Activated CD8-positive, alpha-beta T cell treated with anti-CD3 and anti-CD28 coated beads, Interleukin-2, amount 10 ng/mL, durations not matched to agents 7 days and 5 days (primary cell): ENCODE measurements around the gene ATP8B4. TPM values are rescaled to one million over a fixed set of nuclear protein-coding genes. Genes with fewer than 3 reads are reported as not detected.

Experiments
- ATAC-seq: fragments of 150-1000 bp; cut with Tn5 transposase; one replicate; pipeline ENCODE4 v1.10.0; 2021; ENCODE audit warnings: moderate library complexity
- CTCF ChIA-PET: fragments of 350-600 bp; sonication (Branson Sonifier 250); formaldehyde crosslinking; loops from one replicate; lab custom pipeline; 2021; ENCODE audit warnings: antibody characterized with exemption; lab: Charles Lee
- POLR2A ChIA-PET: fragments of 350-600 bp; sonication (Branson Sonifier 250); formaldehyde crosslinking; loops from one replicate; lab custom pipeline; 2021; ENCODE audit warnings: antibody characterized with exemption; lab: Charles Lee
- DNase-seq: peaks from one replicate; pipeline ENCODE4 v3.0.0-alpha.2; 2020
- H3K27ac Mint-ChIP-seq: one replicate; pipeline ENCODE4 v1.8.0; 2021; ENCODE audit warnings: mild to moderate bottlenecking, mixed read lengths
- H3K27me3 Mint-ChIP-seq: one replicate; pipeline ENCODE4 v1.8.0; 2021; ENCODE audit warnings: low read depth, mixed read lengths
- H3K36me3 Mint-ChIP-seq: one replicate; pipeline ENCODE4 v1.8.0; 2021; ENCODE audit warnings: low read depth, mixed read lengths
- H3K4me1 Mint-ChIP-seq: one replicate; pipeline ENCODE4 v1.8.0; 2021; ENCODE audit warnings: low read depth, mixed read lengths
- H3K4me3 Mint-ChIP-seq: one replicate; pipeline ENCODE4 v1.8.0; 2021; ENCODE audit warnings: mild to moderate bottlenecking, mixed read lengths
- H3K9me3 Mint-ChIP-seq: one replicate; pipeline ENCODE4 v1.8.0; 2022; ENCODE audit warnings: mixed read lengths; ENCODE audit not compliant: insufficient read depth
- total RNA-seq, 2 experiments: library from RNA; stranded (reverse); gene quantifications; one replicate each; pipeline ENCODE4 v1.2.3, GENCODE V29; 2021

The ATP8B4 gene
- total RNA-seq, 2 experiments from 2014 or later, result 35.9 to 39.2 TPM

DNA sequence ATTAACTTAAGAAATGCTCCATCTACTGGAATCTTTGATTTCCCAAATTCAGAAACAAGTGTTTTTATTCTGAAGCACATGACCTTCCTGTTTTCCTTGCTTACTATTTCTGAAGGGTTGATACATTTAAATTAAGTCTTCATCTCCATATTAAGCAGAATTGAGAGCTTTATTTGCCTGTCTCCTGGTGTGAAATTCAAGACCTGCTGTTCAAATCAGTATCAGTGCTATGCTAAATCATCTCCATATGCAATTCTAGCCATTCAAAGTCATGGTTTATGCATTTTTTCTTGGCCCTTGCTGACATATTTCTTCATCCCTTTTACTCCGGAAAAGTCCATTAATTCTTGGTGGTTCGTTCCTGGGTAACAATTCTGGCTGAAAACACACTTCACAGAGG is 195.4 kb downstream of the ATP8B4 start:
- no peak for DNase-seq
- POLR2A ChIA-PET, result no interaction called here
- CTCF ChIA-PET, result no interaction called here
- peaks cover 3% of the 10 kb centered on the region for H3K27me3 Mint-ChIP-seq
- no peak for ATAC-seq
- H3K36me3 Mint-ChIP-seq, result peaks cover 46% of the 10 kb centered on the region
- no peaks in the 10 kb centered on the region for H3K9me3 Mint-ChIP-seq
- H3K4me3 Mint-ChIP-seq, result no peak overlapping the region
- no peaks in the 10 kb centered on the region for H3K4me1 Mint-ChIP-seq
- no peak overlapping the region for H3K27ac Mint-ChIP-seq

DNA sequence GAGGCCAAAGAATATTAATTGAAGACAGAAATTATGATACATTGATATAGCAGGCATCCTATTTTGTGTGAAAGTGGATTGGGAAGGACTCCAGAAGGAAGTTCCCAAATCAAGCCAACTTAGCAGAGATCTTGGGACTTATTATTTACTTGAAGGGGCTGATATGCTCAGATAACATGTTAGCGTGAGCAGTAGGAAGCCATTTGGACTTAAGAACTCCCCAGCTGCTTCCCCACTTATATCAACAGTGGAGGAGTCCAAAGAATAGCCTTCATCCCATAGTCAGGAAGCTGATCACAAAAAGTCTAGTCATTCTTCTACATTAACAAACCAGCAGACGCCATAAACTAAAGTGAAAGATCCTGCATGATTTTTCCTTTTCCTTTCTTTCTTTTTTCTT is 200.0 kb downstream of the ATP8B4 start:
- no peaks in the 10 kb centered on the region for H3K9me3 Mint-ChIP-seq
- no peaks in the 10 kb centered on the region for H3K4me1 Mint-ChIP-seq
- POLR2A ChIA-PET, result no interaction called here
- CTCF ChIA-PET, result no interaction called here
- no peak overlapping the region for H3K4me3 Mint-ChIP-seq
- ATAC-seq, result no peak
- no peak for DNase-seq
- no peaks in the 10 kb centered on the region for H3K27me3 Mint-ChIP-seq
- H3K27ac Mint-ChIP-seq, result no peak overlapping the region
- peaks cover 57% of the 10 kb centered on the region for H3K36me3 Mint-ChIP-seq

DNA sequence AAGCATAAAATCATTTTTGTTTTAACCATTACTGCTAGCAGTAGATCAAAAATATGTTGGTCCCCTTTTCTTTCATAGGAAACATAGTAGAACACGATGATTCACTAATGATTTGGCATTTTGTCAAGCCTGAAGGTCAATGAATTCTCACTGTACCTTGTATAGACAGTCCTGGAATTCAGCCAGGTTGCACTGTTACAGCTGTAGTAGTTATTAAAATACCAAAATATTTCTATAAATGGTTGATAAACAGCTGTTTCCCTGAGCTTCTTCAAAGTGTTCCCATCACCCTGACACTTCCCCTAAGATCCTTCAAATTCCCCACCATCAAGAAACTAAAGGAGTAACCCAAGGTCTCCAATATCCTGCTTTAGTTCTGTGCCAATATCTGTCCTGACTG is 200.9 kb downstream of the ATP8B4 start:
- H3K27ac Mint-ChIP-seq, result no peak overlapping the region
- no peaks in the 10 kb centered on the region for H3K27me3 Mint-ChIP-seq
- CTCF ChIA-PET, result no interaction called here
- no peaks in the 10 kb centered on the region for H3K4me1 Mint-ChIP-seq
- H3K36me3 Mint-ChIP-seq, result peaks cover 54% of the 10 kb centered on the region
- DNase-seq, result no peak
- H3K4me3 Mint-ChIP-seq, result no peak overlapping the region
- ATAC-seq, result no peak
- POLR2A ChIA-PET, result no interaction called here
- H3K9me3 Mint-ChIP-seq, result no peaks in the 10 kb centered on the region

DNA sequence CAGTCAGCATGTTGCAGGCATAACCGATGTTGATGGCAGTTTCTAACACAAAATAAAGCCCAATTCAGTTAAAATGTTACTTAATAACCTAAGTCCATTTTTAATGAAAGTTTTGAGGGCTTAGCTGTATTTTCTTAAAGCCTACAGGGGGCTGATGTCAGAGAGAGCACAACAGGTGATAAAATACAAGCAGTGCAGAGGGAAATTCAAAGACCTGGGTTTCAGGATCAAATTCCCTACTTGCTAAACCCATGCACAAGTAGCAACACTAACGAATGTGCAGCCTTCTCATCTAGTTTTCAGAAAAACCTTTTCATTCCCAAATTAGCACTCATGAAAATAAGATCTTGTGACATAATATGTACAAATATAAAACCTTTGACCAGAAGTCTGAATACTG is 202.0 kb downstream of the ATP8B4 start:
- ATAC-seq (no peak), DNase-seq (no peak)
- ChIA-PET POLR2A (no interaction called here), CTCF (no interaction called here)
- H3K9me3 Mint-ChIP-seq, result no peaks in the 10 kb centered on the region
- no peak overlapping the region for H3K4me3 Mint-ChIP-seq
- no peaks in the 10 kb centered on the region for H3K4me1 Mint-ChIP-seq
- H3K27ac Mint-ChIP-seq, result no peak overlapping the region
- H3K36me3 Mint-ChIP-seq, result peaks cover 61% of the 10 kb centered on the region
- H3K27me3 Mint-ChIP-seq, result no peaks in the 10 kb centered on the region

DNA sequence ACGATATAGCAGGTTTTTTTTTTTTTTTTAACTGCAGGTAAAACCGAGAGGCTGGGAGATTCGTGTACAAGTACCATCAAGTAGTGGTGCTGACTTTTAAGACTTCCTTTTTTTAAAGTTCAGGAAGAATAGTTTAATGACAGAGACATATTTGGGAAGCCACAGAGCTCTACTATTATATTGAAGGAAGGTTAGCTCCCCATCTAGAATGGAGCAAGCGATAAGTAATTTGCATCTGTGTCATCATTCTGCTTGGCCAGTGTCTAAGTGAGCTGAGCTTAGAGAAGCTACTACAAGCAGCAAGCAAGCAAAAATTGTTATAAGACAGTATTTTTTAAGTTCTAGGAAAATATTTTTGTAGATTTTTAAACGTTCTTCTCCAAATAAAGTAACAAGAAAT is 203.2 kb downstream of the ATP8B4 start:
- no peak for DNase-seq
- Mint-ChIP-seq H3K36me3 (peaks cover 59% of the 10 kb centered on the region), H3K9me3 (no peaks in the 10 kb centered on the region), H3K27me3 (no peaks in the 10 kb centered on the region), H3K27ac (no peak overlapping the region), H3K4me3 (no peak overlapping the region), H3K4me1 (no peaks in the 10 kb centered on the region)
- ChIA-PET CTCF (interaction anchor here (0.6 kb wide), 1 partner anchor 45 kb away, joined by 3 read pairs; no protein-coding TSS in a partner anchor), POLR2A (no interaction called here)
- ATAC-seq, result no peak

DNA sequence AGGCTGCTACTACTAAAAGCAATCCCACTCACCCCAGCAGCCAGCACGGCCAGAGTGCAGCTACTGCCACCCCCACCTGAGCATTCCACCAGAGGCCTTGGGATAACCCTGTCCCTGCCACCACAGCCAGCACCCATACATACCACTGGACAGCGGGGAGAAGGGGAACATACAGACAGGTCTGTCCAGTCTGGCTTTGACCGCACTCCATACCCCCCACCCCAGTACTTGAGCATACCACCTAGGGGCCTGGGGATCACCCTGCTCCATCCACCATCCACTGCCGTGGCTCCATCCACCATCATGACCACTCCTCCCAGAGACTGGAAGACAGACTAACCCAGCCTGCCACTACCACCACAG is 210.1 kb downstream of the ATP8B4 start:
- no peaks in the 10 kb centered on the region for H3K27me3 Mint-ChIP-seq
- CTCF ChIA-PET, result no interaction called here
- H3K9me3 Mint-ChIP-seq, result peaks cover 13% of the 10 kb centered on the region
- POLR2A ChIA-PET, result no interaction called here
- no peak overlapping the region for H3K4me3 Mint-ChIP-seq
- no peak for DNase-seq
- peaks cover 57% of the 10 kb centered on the region for H3K36me3 Mint-ChIP-seq
- ATAC-seq, result no peak
- H3K4me1 Mint-ChIP-seq, result no peaks in the 10 kb centered on the region
- H3K27ac Mint-ChIP-seq, result no peak overlapping the region

DNA sequence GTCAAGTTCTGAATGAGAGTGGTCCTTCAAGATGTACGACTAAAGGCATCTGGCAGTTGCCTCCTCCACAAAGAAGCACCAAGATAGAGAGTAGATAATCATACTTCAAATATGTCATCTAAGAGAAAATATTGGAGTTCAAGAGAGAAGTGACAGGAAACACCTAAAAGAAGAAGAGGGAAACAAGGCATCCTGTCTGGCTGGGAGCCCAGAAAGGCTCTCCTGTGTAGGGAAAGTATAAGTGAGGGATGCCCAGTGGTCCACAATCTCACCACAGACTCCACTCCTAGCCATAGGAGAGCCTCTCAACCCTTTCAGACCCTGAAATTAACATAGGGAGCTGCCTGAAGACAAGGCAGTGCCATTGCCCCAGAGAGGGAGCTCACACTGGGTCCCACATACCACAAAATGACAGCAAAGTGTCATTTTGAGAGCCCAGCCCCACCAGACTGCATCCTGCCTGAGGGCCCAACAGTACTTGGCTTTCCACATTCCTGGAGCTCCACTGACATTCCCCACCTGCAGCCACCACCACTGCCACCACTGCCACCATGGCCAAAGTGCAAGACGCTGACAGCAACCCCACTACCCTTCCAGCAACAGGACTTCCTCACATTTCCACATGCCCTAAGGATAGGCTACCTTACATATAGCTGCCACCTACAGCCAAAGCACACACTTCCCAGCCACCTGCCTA is 210.6 kb downstream of the ATP8B4 start:
- Mint-ChIP-seq H3K27ac (no peak overlapping the region), H3K4me1 (no peaks in the 10 kb centered on the region), H3K36me3 (peaks cover 57% of the 10 kb centered on the region), H3K9me3 (peaks cover 13% of the 10 kb centered on the region), H3K27me3 (no peaks in the 10 kb centered on the region), H3K4me3 (no peak overlapping the region)
- ChIA-PET POLR2A (no interaction called here), CTCF (no interaction called here)
- DNase-seq (no peak), ATAC-seq (no peak)

DNA sequence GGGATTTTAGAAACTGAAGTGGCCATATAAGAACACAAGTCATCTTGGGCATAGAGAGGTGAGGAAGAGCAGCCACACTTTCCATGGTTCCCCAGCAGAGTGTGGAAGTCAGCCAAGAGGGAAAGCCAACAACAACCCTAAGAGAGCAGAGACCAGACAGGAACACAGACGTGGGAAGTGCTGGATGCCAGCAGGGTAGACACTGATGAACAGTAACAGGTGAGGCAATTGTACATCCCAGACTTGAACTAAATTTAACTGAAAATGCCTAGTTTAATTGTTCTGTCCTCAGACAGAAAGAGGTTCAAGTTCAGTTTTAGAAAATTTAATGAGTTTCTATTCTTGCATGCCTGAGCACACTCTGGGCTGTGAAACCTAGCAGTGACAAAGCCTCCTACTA is 212.1 kb downstream of the ATP8B4 start:
- no peak for DNase-seq
- Mint-ChIP-seq H3K27me3 (no peaks in the 10 kb centered on the region), H3K36me3 (peaks cover 46% of the 10 kb centered on the region), H3K9me3 (peaks cover 13% of the 10 kb centered on the region), H3K27ac (no peak overlapping the region), H3K4me3 (no peak overlapping the region), H3K4me1 (no peaks in the 10 kb centered on the region)
- CTCF ChIA-PET, result no interaction called here
- POLR2A ChIA-PET, result no interaction called here
- no peak for ATAC-seq

DNA sequence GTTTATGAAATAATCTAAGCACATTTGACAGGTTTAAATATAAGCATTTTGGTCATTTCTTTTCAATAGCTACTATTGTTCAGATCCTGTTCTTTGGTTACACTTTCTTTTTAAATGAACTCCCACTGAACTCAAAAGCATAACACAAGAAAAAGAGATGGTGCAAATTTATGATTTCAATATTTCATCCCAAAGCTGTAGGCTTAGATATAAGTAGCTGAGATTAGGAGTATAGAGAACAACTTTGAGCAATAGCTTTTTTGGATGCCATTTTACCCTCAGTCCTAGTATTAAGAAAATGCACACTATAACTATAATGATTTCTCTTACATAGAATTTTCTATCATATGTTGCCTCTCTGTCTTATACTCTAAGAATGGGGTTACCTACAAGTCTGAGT is 213.8 kb downstream of the ATP8B4 start:
- CTCF ChIA-PET, result no interaction called here
- Mint-ChIP-seq H3K27me3 (no peaks in the 10 kb centered on the region), H3K4me1 (no peaks in the 10 kb centered on the region), H3K36me3 (peaks cover 37% of the 10 kb centered on the region), H3K27ac (no peak overlapping the region), H3K9me3 (peaks cover 7% of the 10 kb centered on the region), H3K4me3 (no peak overlapping the region)
- DNase-seq (no peak), ATAC-seq (no peak)
- POLR2A ChIA-PET, result interaction anchor here (0.6 kb wide), 1 partner anchor 21 kb away, joined by 5 read pairs; no protein-coding TSS in a partner anchor

DNA sequence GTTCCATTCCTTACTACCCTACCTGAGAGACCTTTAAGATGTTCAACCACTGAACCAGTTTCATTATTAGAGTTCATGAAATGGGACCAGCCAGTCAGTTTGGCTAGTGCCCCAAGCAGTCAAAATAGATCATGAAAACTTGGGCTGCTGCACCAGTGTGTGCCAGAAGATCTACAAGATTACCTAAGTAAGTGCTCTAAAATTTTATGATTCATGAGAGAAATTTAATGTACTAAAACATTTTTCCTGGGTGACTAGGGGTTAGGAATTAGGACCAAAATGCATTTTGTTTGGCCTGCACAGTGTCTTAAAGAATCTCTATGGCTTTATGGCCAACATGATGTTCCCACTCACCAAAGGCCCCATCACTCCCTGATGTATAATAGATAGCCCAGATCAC is 214.7 kb downstream of the ATP8B4 start:
- peaks cover 36% of the 10 kb centered on the region for H3K36me3 Mint-ChIP-seq
- POLR2A ChIA-PET, result no interaction called here
- DNase-seq (no peak), ATAC-seq (no peak)
- no peak overlapping the region for H3K4me3 Mint-ChIP-seq
- no peaks in the 10 kb centered on the region for H3K4me1 Mint-ChIP-seq
- no peaks in the 10 kb centered on the region for H3K27me3 Mint-ChIP-seq
- H3K9me3 Mint-ChIP-seq, result no peaks in the 10 kb centered on the region
- CTCF ChIA-PET, result no interaction called here
- no peak overlapping the region for H3K27ac Mint-ChIP-seq

DNA sequence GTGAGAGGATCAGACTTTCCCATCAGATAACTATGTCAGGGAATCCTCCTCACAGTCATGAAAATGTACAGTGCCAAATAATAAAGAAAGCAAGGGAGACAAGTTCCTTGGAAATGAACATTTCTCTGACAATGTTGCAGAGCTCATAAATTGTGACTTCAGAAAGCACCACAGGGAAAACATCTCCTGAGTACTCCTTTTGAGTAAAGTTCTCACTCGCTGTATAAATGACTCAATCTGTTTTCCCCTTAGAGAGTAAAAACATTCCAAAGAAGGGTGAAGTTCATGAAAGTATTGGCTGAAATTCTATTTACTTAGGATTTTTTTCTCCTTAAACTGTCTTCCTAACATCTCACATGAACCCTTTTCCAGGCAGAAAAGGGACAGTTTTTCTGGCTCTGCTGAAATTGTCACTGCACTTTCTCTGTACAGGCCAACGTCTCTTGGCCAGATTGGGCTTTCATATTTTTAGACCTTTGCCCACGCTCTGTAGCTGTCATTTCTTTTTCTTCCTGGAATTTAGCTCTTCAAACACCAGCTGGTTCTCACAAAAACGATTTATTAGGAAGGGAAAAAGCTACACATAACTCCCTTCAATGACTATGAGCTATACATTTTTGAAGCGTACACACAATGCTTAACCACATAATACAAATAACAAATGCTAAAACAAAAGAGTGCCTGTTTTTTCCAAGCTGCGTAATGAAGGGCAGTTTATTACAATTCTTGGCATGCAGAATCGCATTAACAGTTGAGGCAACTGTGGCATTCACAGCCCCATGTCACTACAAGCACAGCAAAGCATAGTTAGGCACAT is 216.1 kb downstream of the ATP8B4 start:
- H3K36me3 Mint-ChIP-seq, result peaks cover 31% of the 10 kb centered on the region
- DNase-seq (no peak), ATAC-seq (no peak)
- H3K4me1 Mint-ChIP-seq, result no peaks in the 10 kb centered on the region
- peaks cover 3% of the 10 kb centered on the region for H3K27me3 Mint-ChIP-seq
- H3K9me3 Mint-ChIP-seq, result no peaks in the 10 kb centered on the region
- no peak overlapping the region for H3K4me3 Mint-ChIP-seq
- H3K27ac Mint-ChIP-seq, result no peak overlapping the region
- ChIA-PET POLR2A (no interaction called here), CTCF (interaction anchor here (1.5 kb wide), 1 partner anchor 18 kb away, joined by 3 read pairs; no protein-coding TSS in a partner anchor)

DNA sequence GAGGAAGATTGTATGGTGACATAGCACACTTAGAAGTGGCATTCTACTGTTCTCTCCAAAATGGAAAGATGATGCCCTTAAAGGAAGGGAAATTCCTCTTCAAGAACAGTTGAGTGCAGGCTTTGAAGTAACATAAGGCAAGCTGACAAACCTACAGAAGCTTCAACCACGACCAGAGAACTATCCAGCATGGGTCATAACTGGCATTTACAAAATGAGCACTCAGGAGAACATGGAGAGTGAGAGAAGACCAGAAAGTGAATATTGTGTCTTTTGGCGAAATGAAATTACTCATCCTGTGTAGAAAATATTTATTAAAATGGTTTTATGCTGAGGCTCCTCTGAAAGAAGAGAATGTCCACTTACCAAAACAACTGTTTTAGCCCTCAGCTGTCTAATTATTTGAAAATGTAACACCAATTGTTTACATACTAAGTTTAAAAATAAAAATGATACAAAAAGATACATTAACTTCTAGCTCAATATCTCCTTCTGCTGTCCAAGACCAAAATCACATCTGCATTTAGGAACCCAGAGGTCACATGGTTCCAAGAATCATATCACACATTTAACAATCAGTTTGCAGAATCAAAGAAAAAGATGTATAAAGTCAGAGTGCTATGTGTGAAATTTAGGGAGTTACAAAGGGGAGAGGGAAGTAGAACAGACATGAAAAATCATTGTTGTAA is 216.9 kb downstream of the ATP8B4 start:
- H3K36me3 Mint-ChIP-seq, result peaks cover 36% of the 10 kb centered on the region
- no peak overlapping the region for H3K27ac Mint-ChIP-seq
- no peak for DNase-seq
- H3K9me3 Mint-ChIP-seq, result no peaks in the 10 kb centered on the region
- no peak overlapping the region for H3K4me3 Mint-ChIP-seq
- H3K27me3 Mint-ChIP-seq, result peaks cover 3% of the 10 kb centered on the region
- H3K4me1 Mint-ChIP-seq, result no peaks in the 10 kb centered on the region
- ChIA-PET CTCF (interaction anchor here (0.8 to 1.5 kb wide), 2 partner anchors 19 to 224 kb away, joined by 3 read pairs; no protein-coding TSS in a partner anchor), POLR2A (no interaction called here)
- no peak for ATAC-seq
